Right forelimb (tissue), 1 donor: ENCODE results near the gene RGS4.

ENCODE experiments used
- DNase-seq: peaks from one replicate; pipeline ENCODE4 v3.0.0-alpha.2; 2018

Gene RGS4

GRCh38 chr1:163069142-163069541 lies at the start of gene RGS4:
TSS of gene RGS4 (plus strand) at chr1:163069361. CDS start at chr1:163069485, 124 bp downstream.
- peak; percentile 71 for DNase-seq

GRCh38 chr1:163022129-163022528 lies 47.0 kb upstream of the RGS4 start:
- DNase-seq = no peak

- DNase-seq = no peak
Observed at GRCh38 chr1:163027610-163028009, 41.6 kb upstream of the RGS4 start.

GRCh38 chr1:163029901-163030300 lies 39.3 kb upstream of the RGS4 start:
- DNase-seq = no peak

- DNase-seq = no peak
Observed at GRCh38 chr1:163035446-163036249, 33.5 kb upstream of the RGS4 start.

- DNase-seq = no peak
Observed at GRCh38 chr1:163036671-163037070, 32.5 kb upstream of the RGS4 start.

GRCh38 chr1:163038928-163039706 lies 30.0 kb upstream of the RGS4 start:
- DNase-seq = no peak

- DNase-seq = no peak
Observed at GRCh38 chr1:163039707-163040093, 29.5 kb upstream of the RGS4 start.

- no peak for DNase-seq
Observed at GRCh38 chr1:163046071-163046470, 23.1 kb upstream of the RGS4 start.

- DNase-seq = no peak
Observed at GRCh38 chr1:163047951-163048659, 21.1 kb upstream of the RGS4 start.

- DNase-seq = no peak
Observed at GRCh38 chr1:163048869-163049268, 20.3 kb upstream of the RGS4 start.

GRCh38 chr1:163049296-163049695 lies 19.9 kb upstream of the RGS4 start:
- DNase-seq = no peak

GRCh38 chr1:163050496-163050895 lies 18.7 kb upstream of the RGS4 start:
- DNase-seq = no peak

- DNase-seq = no peak
Observed at GRCh38 chr1:163054181-163054591, 15.0 kb upstream of the RGS4 start.

GRCh38 chr1:163055005-163055404 lies 14.2 kb upstream of the RGS4 start:
- DNase-seq = no peak

GRCh38 chr1:163055531-163055930 lies 13.6 kb upstream of the RGS4 start:
- no peak for DNase-seq

GRCh38 chr1:163056831-163057230 lies 12.3 kb upstream of the RGS4 start:
- no peak for DNase-seq

- no peak for DNase-seq
Observed at GRCh38 chr1:163060343-163061007, 8.7 kb upstream of the RGS4 start.

- DNase-seq = no peak
Observed at GRCh38 chr1:163063143-163063542, 6.0 kb upstream of the RGS4 start.

GRCh38 chr1:163063610-163064009 lies 5.6 kb upstream of the RGS4 start:
- DNase-seq = no peak

- DNase-seq = no peak
Observed at GRCh38 chr1:163066168-163066567, 3.0 kb upstream of the RGS4 start.

GRCh38 chr1:163066686-163067085 lies 2.5 kb upstream of the RGS4 start:
- DNase-seq = no peak

GRCh38 chr1:163068716-163069115 lies 445 bp upstream of the RGS4 start:
- no peak for DNase-seq
